Activated effector memory CD4-positive, alpha-beta T cell treated with anti-CD3 and anti-CD28 coated beads, Interleukin-2, amount 50 U/mL, for 16 hours (primary cell): ENCODE measurements around the gene TAB2.

ENCODE experiments used
- DNase-seq: peaks from one replicate; pipeline ENCODE4 v3.0.0-alpha.2; 2020

The TAB2 gene, protein sequence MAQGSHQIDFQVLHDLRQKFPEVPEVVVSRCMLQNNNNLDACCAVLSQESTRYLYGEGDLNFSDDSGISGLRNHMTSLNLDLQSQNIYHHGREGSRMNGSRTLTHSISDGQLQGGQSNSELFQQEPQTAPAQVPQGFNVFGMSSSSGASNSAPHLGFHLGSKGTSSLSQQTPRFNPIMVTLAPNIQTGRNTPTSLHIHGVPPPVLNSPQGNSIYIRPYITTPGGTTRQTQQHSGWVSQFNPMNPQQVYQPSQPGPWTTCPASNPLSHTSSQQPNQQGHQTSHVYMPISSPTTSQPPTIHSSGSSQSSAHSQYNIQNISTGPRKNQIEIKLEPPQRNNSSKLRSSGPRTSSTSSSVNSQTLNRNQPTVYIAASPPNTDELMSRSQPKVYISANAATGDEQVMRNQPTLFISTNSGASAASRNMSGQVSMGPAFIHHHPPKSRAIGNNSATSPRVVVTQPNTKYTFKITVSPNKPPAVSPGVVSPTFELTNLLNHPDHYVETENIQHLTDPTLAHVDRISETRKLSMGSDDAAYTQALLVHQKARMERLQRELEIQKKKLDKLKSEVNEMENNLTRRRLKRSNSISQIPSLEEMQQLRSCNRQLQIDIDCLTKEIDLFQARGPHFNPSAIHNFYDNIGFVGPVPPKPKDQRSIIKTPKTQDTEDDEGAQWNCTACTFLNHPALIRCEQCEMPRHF

DNA sequence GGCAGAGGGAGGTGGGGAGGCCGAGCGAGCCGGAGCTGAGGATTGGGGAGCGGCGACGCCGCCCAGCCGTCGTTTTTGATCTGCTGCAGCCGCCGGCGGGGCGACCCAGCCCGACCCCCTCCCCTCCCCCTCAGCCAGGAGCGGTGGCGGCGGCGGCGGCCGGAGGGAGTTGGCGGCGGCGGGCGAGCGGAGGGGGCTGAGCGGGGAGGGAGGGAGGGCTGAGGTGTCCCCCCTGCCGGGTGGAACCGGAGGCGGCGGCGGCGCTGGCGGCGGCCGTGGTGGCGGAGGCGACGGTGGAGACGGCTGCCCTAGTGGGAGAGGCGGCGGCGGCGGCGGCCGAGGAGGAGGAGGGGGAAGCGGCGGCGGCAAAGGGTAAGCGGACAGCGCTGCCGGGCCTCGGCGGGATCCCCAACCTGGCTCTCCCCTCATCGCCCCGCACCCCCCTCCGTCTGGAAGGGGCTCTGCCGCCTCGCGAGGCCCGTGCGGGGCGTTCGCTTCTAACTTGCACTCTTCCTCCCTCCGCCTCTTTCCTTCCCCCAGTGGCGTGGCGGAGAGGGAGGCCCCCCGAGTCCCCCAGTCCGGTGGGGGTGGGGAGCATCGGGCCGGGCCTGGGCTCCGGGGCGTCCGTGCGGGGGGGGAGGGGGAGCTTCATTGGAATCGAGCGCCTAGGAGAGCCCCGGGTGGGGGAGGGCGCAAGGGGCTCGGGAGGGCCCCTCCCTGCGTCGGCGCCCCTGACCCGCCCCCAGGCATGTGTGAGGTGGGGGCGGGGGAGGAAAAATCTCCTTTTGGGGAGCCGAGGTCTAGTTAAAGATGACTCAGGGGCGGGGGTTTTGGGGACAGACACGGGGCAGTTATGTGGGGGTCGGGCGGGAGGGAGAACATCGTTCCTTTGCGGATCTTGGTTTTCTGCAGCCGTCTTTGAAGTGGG is at the start of gene TAB2:
Gene TAB2, plus strand, starts transcription at position 69 of the 928 bp plus-strand sequence. CDS start 52,286 bp downstream, outside the sequence.
- DNase-seq: peak; percentile 93

DNA sequence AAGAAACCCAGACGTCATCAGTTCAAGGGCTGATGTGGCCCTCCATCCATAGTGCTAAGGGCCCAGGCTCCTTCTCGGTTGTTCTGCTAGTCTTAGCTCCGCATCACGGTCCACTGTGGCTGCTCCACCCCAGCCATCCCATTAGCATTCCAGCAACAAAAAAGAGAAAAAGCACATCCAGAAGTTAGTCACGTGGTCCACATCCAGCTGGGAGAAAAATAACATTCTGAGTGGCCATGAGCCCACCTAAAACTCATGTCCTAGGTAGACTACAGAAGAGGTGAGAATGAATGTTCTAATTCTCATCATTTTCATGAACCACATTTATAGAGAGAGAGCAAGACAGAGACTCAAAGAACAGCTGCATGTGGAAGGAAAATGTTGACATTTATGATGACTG is 49.4 kb upstream of the TAB2 start:
- no peak for DNase-seq

DNA sequence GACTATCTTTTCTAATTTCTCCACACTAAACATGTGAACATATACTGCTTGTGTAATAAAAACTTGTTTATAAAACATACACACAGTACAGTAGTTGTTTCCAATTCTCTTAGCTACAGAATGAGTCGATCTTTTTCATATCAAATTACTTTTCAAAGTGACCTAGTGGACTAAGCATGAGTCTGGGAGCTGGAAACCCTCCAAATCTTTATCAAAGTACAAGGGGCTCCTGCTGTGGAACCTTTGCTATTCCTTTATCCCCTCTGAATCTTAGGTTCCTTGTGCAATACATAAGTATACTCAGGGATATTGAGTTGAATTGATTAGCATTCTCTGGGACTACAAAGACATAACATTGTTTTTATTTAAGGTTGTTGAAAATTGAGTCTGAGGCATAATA is 48.7 kb upstream of the TAB2 start:
- DNase-seq: no peak

DNA sequence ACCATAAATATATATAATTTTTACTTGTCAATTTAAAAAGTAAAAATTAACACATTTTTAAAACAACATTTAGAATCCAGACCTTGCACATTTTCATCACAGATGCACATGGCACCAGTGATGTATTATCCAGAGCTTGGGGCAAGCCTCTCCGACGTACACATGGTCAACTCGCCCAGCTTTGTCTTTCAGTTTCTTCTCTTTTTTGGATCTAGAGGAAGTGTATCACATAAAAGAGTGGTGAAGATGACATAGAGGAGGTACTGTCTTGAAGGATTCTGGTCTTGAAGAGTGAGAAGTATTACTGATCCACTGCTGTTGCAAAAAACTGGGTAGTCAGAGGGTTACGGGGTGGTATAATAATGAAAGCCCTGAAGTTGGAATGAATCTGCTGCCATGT is 46.9 kb upstream of the TAB2 start:
- no peak for DNase-seq

DNA sequence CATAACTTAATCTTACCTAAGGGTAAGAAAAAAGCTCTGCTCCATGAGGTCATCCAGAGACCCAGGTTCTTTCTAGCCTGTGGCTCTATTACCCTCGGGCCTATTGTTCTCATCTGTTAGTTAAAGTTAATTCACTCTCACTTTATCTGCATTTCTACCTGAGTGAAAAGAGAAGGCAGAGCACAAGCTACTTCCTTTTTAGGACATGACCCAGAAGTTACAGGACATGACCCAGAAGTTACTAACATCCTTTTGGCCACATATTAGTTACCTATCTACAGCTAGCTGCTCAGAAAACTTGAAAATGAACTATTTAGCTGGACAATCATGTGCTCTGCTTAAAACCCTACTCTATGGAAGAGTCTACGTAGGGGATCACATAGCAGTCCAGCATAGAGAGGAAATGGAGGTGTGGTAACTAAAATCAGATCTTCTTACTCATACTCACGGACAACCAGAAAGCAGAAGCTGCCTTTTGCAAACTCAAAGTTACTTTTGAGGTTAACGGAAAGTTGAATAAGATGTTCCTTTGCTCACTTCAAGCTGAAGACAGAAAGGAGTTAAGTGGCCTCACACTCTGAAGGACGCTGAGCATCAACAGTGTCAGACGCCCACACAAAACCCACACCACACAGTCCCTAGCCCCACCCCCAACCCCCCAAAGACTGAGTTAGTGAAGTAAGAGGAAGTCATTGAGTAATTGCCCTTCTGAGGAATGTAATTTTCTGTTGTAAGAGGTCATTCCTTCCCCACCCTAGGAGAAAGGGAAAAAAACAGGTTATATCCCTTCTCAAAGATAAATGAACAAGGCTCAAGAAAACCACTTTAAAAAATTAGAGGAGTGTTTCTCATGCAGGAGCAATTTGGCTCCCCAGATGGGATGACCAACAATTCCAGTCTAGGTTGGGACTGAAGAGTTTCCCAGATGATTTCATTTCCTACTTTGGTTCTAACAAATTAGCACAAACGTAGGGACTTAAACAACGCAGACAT is 45.9 kb upstream of the TAB2 start:
- peak; percentile 83 for DNase-seq

DNA sequence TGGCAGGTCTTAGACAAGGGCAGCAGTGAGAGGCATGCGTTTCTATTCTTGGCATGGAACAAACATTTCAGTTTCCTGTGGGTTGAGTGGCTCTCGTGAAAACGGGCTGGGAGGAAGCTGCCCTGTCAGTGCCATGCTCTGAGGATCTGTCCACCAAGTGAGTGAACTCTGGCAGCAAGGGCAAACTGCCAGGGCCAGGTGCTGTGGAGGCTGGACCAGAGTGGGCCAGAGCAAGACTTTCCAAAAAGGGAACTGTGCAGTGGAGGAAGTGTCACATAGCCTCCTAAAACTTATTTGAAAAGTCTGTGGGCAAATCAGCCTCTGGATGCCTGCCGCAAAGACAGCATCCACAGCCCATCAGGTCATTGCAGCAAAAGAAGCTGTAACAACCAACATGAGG is 44.2 kb upstream of the TAB2 start:
- no peak for DNase-seq

DNA sequence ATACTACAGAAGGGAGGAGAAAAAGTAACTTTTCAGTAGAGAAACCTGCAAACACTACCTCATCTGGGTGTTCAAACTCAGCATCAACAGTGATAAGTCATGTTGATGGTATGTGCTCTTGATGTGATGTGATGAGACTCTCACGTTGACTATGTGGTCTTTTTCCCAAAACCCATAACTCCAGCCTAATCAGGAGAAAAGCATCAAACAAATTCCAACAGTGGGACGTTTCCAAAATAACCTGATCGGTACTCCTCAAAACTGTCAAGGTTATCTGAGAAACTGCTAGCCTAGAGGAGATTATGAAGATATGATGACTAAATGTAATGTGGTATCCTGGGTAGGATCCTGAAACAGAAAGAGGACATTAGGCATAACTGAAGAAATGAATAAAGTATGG is 41.9 kb upstream of the TAB2 start:
- no peak for DNase-seq

DNA sequence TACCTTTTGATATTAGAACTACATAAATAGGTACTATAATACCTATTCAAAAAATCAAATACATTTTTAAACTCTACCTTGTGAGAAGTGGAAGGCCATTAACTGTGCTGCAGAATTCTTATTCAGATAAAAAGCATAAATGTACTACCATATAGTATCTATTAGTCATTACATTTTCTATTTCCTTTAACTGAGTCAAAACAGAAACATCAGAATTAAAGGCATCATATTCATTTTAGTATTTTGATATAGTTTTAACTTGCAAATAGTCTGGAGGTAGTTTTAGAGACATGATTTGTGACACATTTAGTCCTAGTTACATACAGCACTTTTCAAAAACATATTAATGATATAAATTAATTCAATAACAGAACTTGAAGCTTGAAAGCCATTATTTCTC is 39.9 kb upstream of the TAB2 start:
- no peak for DNase-seq

DNA sequence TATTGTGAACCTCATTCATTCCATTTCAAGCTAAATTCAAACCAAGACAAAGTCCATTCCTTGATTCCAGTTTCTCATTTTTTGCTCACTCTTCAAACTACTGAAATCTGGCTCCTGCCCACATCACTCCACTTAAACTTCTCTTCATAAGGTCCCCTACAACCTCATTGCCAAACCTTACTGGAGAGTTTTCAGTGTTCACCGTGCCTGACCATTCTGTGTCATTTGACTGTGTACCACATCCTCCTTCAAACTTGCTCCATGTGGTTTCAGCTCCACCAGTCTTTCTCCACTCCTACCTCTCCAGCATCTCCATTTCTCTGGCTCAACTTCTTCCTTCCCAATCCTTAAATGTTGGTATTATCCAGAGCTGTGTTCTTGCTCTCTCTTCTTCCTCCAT is 38.5 kb upstream of the TAB2 start:
- DNase-seq: no peak

DNA sequence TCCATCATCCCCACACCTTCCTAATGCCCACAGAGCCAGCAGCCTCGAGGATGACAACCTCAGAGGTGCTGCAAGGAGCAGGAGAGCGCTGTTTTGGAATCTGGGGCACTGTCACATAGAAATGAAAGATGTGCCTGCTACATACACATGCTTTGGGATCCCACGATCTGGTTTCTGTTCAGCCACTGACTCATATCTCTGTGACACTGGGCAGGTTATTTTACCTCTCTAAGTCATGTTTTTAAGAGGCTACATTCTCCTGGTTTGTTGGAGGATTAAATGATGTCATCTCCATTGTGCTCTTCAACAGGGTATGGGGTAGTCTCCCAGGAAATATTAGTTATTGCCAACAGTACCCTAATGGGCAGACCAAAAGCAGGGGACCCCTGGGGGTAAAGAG is 32.6 kb upstream of the TAB2 start:
- no peak for DNase-seq

DNA sequence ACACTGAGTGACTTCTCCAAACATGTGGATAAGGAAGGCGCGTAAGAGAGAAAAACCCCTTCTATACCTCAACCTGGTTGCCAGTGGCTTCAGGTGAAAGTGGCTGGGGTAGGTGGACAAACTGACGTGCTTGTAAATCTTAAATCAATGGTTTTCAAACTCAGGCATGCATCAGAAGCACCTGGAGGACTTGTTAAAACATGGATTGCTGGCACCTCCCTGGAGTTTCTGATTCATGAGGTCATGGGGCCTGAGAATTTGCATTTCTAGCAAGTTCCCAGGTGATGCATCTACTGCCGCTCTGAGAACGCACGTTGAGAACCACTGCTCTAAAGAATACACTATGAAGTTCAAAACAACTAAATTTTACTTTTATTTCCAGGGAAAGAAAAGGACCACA is 31.9 kb upstream of the TAB2 start:
- no peak for DNase-seq

DNA sequence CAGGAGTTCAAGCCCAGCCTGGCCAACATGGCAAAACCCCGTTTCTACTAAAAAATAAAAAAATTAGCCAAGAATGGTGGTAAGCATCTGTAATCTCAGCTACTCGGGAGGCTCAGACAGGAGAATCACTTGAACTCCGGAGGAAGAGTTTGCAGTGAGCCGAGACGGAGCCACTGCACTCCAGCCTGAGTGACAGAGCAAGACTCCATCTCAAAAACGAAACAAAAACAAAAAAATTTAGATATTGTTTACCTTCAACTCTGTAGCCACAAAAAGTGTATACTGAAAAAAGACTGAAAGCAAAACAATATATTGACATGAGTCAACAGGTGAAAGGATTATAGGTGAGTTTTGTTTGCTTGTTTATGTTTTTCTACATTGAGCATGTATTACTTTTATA is 30.6 kb upstream of the TAB2 start:
- no peak for DNase-seq

DNA sequence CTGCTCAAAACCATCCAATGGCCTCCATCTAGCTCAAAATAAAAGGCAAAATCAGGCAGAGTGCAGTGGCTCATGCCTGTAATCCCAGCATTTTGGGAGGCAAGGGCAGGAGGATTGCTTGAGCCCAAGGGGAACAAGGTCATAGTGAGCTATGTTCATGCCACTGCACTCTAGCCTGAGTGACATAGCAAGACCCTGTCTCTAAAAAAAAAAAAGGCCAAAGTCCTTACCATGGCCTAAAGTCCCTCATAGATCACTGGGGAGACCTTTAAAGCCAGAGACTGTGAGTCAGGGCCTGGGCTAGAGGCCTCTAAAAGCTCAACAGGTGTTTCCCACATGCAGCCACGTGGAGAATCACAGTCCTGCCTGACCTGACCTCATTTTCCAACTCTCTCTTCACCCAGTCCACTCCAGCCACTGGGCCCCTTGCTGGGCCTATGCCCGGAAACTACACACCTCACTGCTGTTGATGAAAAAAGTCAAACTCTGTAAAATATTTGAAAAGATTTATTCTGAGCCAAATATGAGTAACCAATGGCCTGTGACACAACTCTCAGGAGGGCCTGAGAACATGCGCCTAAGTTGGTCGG is 28.2 kb upstream of the TAB2 start:
- no peak for DNase-seq

DNA sequence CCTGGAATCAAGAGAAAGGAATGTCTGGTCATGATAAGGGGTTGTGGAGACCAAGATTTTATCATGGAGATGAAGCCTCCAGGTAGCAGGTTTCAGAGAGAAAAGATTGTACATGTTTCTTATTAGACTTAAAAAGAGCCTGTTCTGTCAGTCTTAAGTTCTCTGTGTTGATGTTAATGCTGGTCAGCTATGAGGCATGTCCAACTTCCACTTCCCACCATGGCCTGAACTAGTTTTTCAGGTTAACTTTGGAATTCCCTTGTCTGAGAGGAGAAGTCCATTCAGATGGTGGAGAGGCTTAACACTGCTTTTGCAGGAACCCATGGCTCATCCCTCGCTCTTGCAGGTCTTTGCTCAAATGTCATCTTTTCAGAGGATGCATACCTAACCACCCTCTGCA is 27.5 kb upstream of the TAB2 start:
- no peak for DNase-seq

DNA sequence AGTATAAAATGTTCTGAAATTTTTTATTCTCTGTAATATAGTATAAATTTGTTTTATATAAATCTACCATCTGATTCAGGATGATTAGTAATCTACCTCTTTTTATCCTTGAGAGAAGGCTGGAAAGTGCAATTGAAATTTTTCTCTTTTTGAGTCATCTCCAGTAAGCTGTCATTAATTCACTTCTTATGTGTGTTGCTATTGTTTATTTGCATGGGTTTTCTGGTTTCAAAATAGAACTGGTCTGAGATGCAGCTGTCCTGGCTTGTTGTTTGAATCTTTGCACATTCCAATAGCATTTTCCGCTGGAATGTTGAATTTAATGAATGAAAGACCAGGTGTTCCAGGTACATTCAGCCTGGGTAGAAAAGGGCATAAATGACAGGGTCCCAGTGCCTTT is 24.3 kb upstream of the TAB2 start:
- no peak for DNase-seq

DNA sequence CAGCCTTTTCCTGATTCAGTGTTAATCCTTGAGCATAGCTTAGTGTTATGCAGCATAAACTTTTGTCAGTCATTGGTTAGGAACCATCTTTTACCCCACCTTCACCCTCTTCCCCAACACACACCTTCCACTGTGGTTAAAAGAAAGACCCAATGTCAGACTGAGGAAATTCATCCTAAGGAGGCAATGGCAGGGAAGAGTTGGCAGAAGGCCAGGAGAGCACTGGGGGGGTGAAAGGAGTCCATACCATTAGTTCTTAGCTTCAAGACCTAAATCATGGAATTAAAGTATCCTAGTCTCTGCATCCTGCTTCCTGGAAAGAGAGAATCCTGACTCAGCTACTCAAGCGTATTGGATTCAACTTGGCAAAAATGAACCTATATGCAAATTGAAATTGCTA is 16.9 kb upstream of the TAB2 start:
- DNase-seq: no peak

DNA sequence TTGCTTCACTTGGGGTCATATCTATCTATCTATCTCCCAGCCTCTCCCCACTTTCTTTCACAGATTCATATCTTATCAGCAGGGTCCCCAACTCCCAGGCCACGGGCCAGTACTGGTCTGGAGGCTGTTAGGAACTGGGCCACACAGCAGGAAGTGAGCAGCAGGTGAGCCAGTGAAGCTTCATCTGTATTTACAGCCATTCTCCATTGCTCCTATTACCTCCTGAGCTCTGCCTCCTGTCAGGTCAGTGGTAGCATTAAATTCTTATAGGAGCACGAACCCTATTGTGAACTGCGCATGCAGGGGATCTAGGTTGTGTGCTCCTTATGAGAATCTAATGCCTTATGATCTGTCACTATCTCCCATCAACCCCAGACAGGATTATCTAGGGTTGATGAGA is 14.8 kb upstream of the TAB2 start:
- DNase-seq: no peak

DNA sequence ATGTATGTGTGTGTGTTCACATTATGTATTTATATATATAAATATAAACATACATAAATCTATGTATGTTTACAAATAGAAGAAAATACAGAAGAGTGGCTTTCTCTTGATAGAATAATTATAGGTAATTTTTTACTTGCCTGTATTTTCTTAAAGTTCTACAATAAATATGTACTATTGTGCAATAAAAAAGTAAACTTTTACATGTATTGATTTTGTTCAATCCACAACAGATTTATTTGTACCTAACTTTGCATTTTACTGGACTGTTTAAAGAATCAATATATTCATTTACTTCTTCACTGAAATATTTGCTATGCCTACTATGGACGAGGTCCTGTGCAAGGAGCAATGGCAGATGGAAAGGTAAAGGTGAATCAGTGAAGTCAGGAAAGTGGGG is 14.0 kb upstream of the TAB2 start:
- no peak for DNase-seq

DNA sequence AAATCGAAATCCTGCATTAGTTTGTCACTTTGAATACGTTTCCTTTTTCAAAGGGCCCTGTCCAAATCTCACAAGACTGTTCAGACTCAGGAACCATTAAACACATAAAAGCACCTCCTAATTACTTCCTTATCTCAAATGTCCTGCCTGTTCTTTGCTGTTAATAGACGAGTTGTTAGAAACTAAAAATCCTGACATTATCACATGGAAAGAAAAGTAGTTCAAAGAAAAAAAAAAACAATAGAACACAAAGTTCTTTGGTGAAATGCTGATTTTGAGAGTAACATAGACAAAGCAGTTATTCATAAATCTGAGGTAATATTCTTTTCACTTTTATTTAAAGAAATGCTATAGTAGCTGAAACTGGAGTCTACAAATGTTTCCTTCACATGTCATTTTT is 12.1 kb upstream of the TAB2 start:
- DNase-seq: no peak

DNA sequence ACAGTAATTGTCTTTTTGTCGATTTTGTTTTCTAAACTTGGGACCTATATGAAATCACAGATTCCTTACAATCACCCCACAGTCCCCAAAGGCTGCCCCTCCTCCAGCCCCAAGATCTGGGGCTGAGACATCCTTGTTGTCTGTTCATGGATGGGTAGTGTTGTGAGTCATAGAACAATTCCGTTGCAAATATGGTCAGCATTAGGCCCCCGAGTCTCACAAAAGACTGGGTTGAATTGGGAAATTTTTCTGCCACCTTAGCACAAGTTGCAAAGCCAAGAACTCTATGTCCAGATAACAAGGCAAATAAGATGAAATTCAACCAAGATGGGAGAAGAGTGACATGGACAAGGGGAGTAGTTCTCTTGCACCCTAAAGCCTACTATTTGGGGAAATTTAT is 10.5 kb upstream of the TAB2 start:
- no peak for DNase-seq

DNA sequence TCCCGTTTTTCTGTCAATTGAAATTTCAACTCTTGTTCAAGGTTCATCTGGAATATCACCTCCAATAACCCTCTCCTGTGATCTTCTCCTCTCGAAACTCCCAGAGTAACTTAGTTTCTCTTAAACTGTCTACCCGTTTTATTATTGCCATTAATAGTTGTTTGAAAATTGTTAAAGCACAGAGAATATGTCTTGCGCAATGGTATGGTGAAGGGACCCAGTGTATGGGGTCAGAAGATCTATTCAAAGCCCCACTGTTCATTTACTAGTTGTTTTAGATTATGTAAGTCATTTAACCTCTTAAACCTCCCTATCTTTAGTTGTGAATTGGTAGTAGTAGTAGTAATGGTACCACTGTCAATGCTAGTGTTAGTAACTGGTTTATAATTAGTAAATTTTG is 6.2 kb upstream of the TAB2 start:
- no peak for DNase-seq

DNA sequence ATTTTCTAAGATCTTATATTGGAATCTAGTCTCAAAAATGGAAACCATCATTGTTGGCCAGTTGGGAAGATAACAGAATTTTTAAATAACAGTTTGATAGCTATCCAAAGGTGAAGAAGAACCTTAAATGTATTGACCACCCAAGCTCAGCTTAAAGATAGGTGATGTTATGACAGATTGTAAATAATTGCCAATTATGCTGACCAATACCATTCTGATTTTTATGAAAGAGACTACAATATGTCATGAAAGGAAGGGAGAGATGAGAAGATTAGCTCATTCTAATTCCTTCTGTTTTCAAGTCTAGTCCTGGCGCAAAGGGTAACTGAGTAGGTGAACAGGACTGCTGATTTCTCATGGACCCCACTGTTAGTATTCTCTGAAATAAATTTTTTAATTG is 5.7 kb upstream of the TAB2 start:
- no peak for DNase-seq
